HepG2 (cell line): ENCODE data around the gene SYCP2L. TPM values are rescaled to one million over a fixed set of nuclear protein-coding genes. Genes with fewer than 3 reads are reported as not detected.
A peak's percentile ranks its signal among the peaks of the same experiment; 100 is the strongest.

Source experiments
- KLF15 ChIP-seq: sonication (generic); formaldehyde crosslinking; IDR thresholded peaks from 2 replicates; pipeline ENCODE4 v1.8.1; 2023; ENCODE audit warnings: borderline replicate concordance, mild to moderate bottlenecking, inconsistent platforms, missing genetic modification reagents, mixed read lengths
- KLF9 ChIP-seq: IDR thresholded peaks from 2 replicates; pipeline ENCODE4 v1.6.1; 2016; ENCODE audit warnings: low read depth
- LCORL ChIP-seq, 2 experiments: fragments of 450-650 bp in 1 of 2; sonication (generic) in 1 of 2; formaldehyde crosslinking in 1 of 2; IDR thresholded peaks; 2 replicates each; pipeline versions ENCODE4 v1.5.0 to v1.6.1; 2017 to 2020; ENCODE audit warnings: antibody characterized with exemption in 1 of 2, missing genetic modification reagents in 1 of 2
- RFX5 ChIP-seq: IDR thresholded peaks from 2 replicates; pipeline ENCODE4 v1.6.1; 2011; ENCODE audit warnings: low read depth, low read length, improper control_type of control experiment
- ZNF20 ChIP-seq: sonication (generic); formaldehyde crosslinking; IDR thresholded peaks from 2 replicates; pipeline ENCODE4 v1.4.0; 2020; ENCODE audit warnings: mild to moderate bottlenecking, moderate library complexity, missing genetic modification reagents
- ZNF230 ChIP-seq: sonication (generic); formaldehyde crosslinking; IDR thresholded peaks from 2 replicates; pipeline ENCODE4 v1.4.0; 2020; ENCODE audit warnings: mild to moderate bottlenecking, missing genetic modification reagents
- ZNF546 ChIP-seq: sonication (generic); formaldehyde crosslinking; conservative IDR thresholded peaks from 2 replicates; pipeline ENCODE4 v1.8.1; 2023; ENCODE audit warnings: mild to moderate bottlenecking, missing genetic modification reagents
- ZNF891 ChIP-seq: sonication (generic); formaldehyde crosslinking; IDR thresholded peaks from 2 replicates; pipeline ENCODE4 v1.5.0; 2020; ENCODE audit warnings: mild to moderate bottlenecking, missing genetic modification reagents
- polyA plus RNA-seq, 8 experiments: library from polyadenylated mRNA; depleted of rRNA in 3 of 8; stranded (reverse) in 7 of 8; unstranded in 1 of 8; fragments of >200 nt; fragmentation: Illumina TruSeq in 4 of 8; extraction: Trizol in 4 of 8; gene quantifications; 2 replicates each; pipeline versions ENCODE4 v1.2.1 to v1.2.3, GENCODE V29; 2011 to 2016; ENCODE audit warnings: low read depth in 4 of 8, missing spikeins in 1 of 8, mixed read lengths in 1 of 8; ENCODE audit not compliant: insufficient read depth in 1 of 8
- total RNA-seq, 5 experiments: library from RNA; depleted of rRNA; stranded (reverse); fragments of >200 nt; fragmentation: Illumina TruSeq; extraction: Trizol; gene quantifications; 2 replicates each; pipeline ENCODE4 v1.2.3, GENCODE V29; 2016; ENCODE audit warnings: low read depth in 1 of 5
- TF ChIP-seq, protein P1 (sequence below): sonication (generic); formaldehyde crosslinking; IDR thresholded peaks from 2 replicates; pipeline ENCODE4 v1.5.0; 2020; ENCODE audit warnings: missing genetic modification reagents
- TF ChIP-seq, protein P2 (sequence below): sonication (generic); formaldehyde crosslinking; IDR thresholded peaks from 2 replicates; pipeline ENCODE4 v1.5.1; 2020; ENCODE audit warnings: mild to moderate bottlenecking, missing genetic modification reagents, borderline replicate concordance
- TF ChIP-seq, protein P3 (sequence below): sonication (generic); formaldehyde crosslinking; IDR thresholded peaks from 2 replicates; pipeline ENCODE4 v1.4.0; 2020; ENCODE audit warnings: mild to moderate bottlenecking, missing genetic modification reagents

Gene SYCP2L
- total and polyA plus RNA-seq, 2 of the 13 experiments (the other 11 are each of a cell fraction or from before 2014, with no cell fraction given) = 0.22 to 0.54 TPM

DNA sequence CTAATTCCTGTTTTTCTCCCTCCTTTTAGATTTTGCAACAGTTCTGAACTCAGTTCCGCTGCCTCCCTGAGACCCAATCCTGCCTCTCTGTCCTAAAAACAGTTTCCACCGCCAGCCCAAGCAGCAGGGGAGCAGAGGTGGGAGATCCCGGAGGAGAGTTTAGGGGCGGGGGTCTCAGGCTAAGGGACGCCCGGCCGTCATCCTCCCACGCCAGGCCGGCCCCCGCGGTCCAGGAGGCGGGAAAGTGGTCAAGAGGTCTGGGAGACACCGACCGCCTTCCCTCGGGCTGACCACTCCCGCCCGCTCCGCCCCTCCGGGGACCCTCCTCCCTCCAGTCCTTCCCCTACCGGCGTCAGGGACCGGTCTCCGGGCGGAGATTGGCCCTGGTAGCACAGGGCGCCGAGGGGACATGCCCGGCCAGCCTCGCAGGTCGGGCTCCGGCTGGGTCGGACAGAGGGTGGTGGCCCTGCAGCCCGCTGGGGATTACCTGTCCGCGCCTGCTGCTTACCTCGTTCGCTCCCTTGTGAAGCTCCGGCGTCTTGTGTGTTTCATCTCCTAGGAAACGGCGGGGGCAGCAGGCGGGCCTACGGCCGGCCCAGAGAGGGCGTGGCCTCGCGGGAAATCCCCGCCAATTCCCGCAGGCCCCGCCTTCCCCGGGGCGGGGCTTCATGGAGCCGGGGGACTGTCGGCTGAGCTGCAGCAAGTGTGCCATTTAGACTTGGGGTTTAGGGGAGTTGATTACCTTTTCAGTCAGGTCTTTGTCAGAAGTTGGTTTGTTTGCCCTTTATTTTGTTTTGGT, 48.7 kb upstream of the SYCP2L start, which contains the start of gene MAK (continued):
- TF ChIP-seq ZNF230 (CRISPR knock-in tag) = no peak
- peak; percentile 92; the same call in 1 of the 2 replicates for TF ChIP-seq ZNF891 (CRISPR knock-in tag)
- TF ChIP-seq, protein P1, sequence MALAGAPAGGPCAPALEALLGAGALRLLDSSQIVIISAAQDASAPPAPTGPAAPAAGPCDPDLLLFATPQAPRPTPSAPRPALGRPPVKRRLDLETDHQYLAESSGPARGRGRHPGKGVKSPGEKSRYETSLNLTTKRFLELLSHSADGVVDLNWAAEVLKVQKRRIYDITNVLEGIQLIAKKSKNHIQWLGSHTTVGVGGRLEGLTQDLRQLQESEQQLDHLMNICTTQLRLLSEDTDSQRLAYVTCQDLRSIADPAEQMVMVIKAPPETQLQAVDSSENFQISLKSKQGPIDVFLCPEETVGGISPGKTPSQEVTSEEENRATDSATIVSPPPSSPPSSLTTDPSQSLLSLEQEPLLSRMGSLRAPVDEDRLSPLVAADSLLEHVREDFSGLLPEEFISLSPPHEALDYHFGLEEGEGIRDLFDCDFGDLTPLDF (CRISPR knock-in tag) = peak; percentile 83; the same call in 1 of the 2 replicates
- TF ChIP-seq ZNF20 (CRISPR knock-in tag) = no peak
- TF ChIP-seq, protein P2, sequence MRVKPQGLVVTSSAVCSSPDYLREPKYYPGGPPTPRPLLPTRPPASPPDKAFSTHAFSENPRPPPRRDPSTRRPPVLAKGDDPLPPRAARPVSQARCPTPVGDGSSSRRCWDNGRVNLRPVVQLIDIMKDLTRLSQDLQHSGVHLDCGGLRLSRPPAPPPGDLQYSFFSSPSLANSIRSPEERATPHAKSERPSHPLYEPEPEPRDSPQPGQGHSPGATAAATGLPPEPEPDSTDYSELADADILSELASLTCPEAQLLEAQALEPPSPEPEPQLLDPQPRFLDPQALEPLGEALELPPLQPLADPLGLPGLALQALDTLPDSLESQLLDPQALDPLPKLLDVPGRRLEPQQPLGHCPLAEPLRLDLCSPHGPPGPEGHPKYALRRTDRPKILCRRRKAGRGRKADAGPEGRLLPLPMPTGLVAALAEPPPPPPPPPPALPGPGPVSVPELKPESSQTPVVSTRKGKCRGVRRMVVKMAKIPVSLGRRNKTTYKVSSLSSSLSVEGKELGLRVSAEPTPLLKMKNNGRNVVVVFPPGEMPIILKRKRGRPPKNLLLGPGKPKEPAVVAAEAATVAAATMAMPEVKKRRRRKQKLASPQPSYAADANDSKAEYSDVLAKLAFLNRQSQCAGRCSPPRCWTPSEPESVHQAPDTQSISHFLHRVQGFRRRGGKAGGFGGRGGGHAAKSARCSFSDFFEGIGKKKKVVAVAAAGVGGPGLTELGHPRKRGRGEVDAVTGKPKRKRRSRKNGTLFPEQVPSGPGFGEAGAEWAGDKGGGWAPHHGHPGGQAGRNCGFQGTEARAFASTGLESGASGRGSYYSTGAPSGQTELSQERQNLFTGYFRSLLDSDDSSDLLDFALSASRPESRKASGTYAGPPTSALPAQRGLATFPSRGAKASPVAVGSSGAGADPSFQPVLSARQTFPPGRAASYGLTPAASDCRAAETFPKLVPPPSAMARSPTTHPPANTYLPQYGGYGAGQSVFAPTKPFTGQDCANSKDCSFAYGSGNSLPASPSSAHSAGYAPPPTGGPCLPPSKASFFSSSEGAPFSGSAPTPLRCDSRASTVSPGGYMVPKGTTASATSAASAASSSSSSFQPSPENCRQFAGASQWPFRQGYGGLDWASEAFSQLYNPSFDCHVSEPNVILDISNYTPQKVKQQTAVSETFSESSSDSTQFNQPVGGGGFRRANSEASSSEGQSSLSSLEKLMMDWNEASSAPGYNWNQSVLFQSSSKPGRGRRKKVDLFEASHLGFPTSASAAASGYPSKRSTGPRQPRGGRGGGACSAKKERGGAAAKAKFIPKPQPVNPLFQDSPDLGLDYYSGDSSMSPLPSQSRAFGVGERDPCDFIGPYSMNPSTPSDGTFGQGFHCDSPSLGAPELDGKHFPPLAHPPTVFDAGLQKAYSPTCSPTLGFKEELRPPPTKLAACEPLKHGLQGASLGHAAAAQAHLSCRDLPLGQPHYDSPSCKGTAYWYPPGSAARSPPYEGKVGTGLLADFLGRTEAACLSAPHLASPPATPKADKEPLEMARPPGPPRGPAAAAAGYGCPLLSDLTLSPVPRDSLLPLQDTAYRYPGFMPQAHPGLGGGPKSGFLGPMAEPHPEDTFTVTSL = peak; percentile 49; the same call in 1 of the 2 replicates
- TF ChIP-seq LCORL (IDR thresholded peaks at IDR 0.05) = no peak
- no peak for TF ChIP-seq LCORL (CRISPR knock-in tag; IDR thresholded peaks at IDR 0.05)
- no peak for TF ChIP-seq RFX5
- TF ChIP-seq ZNF546 (CRISPR knock-in tag) = no peak
- TF ChIP-seq KLF15 = no peak
- TF ChIP-seq, protein P3, sequence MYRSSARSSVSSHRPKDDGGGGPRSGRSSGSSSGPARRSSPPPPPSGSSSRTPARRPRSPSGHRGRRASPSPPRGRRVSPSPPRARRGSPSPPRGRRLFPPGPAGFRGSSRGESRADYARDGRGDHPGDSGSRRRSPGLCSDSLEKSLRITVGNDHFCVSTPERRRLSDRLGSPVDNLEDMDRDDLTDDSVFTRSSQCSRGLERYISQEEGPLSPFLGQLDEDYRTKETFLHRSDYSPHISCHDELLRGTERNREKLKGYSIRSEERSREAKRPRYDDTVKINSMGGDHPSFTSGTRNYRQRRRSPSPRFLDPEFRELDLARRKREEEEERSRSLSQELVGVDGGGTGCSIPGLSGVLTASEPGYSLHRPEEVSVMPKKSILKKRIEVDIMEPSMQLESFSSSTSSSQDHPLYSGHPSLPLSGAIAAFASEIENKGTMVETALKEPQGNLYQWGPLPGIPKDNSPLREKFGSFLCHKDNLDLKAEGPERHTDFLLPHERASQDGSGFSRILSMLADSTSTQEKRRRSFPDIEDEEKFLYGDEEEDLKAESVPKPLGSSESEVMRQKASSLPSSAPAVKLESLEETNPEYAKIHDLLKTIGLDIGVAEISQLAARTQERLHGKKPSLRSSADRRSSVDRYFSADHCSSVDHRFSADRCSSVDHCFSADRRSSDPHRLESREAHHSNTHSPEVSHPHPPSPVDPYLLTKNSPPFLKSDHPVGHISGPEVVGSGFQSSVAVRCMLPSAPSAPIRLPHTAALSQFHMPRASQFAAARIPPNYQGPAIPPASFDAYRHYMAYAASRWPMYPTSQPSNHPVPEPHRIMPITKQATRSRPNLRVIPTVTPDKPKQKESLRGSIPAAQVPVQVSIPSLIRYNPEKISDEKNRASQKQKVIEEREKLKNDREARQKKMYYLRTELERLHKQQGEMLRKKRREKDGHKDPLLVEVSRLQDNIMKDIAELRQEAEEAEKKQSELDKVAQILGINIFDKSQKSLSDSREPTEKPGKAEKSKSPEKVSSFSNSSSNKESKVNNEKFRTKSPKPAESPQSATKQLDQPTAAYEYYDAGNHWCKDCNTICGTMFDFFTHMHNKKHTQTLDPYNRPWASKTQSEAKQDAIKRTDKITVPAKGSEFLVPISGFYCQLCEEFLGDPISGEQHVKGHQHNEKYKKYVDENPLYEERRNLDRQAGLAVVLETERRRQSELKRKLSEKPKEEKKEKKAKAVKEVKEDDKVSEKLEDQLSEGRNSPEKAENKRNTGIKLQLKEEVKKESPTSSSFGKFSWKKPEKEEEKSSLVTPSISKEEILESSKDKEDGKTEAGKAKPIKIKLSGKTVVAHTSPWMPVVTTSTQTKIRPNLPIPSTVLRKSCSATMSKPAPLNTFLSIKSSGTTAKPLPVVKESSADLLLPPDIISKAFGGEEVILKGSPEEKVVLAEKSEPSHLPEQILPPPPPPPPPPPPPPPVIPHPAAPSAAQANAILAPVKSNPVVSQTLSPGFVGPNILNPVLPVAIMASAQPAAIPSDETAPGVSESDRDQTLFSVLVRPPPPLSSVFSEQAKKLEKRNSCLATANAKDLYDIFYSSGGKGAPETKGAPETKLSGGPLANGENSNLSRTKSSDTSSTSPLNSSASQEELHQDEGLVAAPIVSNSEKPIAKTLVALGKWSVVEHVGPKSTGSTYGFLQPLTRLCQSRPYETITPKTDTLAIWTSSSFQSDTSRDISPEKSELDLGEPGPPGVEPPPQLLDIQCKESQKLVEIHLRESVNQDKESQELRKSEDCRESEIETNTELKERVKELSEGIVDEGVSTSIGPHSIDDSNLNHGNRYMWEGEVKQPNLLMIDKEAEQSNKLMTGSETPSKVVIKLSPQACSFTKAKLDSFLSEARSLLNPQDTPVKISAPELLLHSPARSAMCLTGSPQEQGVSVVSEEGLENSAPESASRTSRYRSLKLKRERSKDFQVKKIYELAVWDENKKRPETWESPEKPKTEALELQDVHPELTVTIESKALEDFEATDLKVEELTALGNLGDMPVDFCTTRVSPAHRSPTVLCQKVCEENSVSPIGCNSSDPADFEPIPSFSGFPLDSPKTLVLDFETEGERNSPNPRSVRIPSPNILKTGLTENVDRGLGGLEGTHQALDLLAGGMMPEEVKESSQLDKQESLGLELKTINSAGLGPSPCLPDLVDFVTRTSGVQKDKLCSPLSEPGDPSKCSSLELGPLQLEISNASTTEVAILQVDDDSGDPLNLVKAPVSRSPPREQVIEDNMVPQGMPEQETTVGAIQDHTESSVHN (CRISPR knock-in tag) = peak; percentile 51; the same call in 1 of the 2 replicates
- TF ChIP-seq KLF9 = peak; percentile 66
